GM18951 (cell line): ENCODE results near the gene EPS8L3.
"Not testable (repeated sequence)": the region's sequence is repeated elsewhere in the genome, so short reads cannot be mapped to it uniquely, and the experiment has no call there.

ENCODE experiments used
- POLR2A ChIP-seq: IDR thresholded peaks from 4 replicates; pipeline ENCODE4 v1.6.1; 2011; ENCODE audit warnings: mild to moderate bottlenecking; ENCODE audit not compliant: insufficient read length, insufficient read depth; ENCODE audit errors: extremely low read depth
- in situ Hi-C: fragments of 300-500 bp; cut with MboI; formaldehyde crosslinking; loops from one replicate; pipeline ENCODE4 v1.12.0; 2022; ENCODE audit warnings: low sequenced_read_pairs, mixed read lengths, inconsistent platforms; ENCODE audit not compliant: unreplicated experiment

Gene EPS8L3

GRCh38 chr1:109769330-109770078 is 5.8 kb upstream of the EPS8L3 start:
- in situ Hi-C loops, result loop anchor here (5.0 kb wide), 2 partner anchors 127 to 222 kb away; partner anchors contain the start of gene GNAI3
- TF ChIP-seq POLR2A, result no peak

- TF ChIP-seq POLR2A, result no peak
- in situ Hi-C loops, result no loop called here
Measured at GRCh38 chr1:109768820-109769219, 5.1 kb upstream of the EPS8L3 start.

GRCh38 chr1:109768335-109768650 is 4.6 kb upstream of the EPS8L3 start:
- no peak for TF ChIP-seq POLR2A
- in situ Hi-C loops, result no loop called here

GRCh38 chr1:109767637-109768334 is 4.1 kb upstream of the EPS8L3 start:
- no peak for TF ChIP-seq POLR2A
- in situ Hi-C loops, result no loop called here

GRCh38 chr1:109766991-109767636 is 3.4 kb upstream of the EPS8L3 start:
- in situ Hi-C loops, result not testable (repeated sequence)

- in situ Hi-C loops, result no loop called here
- no peak for TF ChIP-seq POLR2A
Measured at GRCh38 chr1:109765896-109766615, 2.3 kb upstream of the EPS8L3 start.

GRCh38 chr1:109765483-109765815 is 1.7 kb upstream of the EPS8L3 start:
- in situ Hi-C loops, result no loop called here
- no peak for TF ChIP-seq POLR2A

GRCh38 chr1:109764561-109765482 is 1.1 kb upstream of the EPS8L3 start:
- TF ChIP-seq POLR2A, result no peak
- in situ Hi-C loops, result no loop called here

- in situ Hi-C loops, result no loop called here
- no peak for TF ChIP-seq POLR2A
Measured at GRCh38 chr1:109762821-109763645, 690 bp downstream of the EPS8L3 start.

- TF ChIP-seq POLR2A, result no peak
- in situ Hi-C loops, result no loop called here
Measured at GRCh38 chr1:109762039-109762585, 1.6 kb downstream of the EPS8L3 start.

- in situ Hi-C loops, result no loop called here
- no peak for TF ChIP-seq POLR2A
Measured at GRCh38 chr1:109761227-109762038, 2.3 kb downstream of the EPS8L3 start.
